WTC11 (cell line): Measurements from ENCODE around the gene USP47. TPM values are rescaled to one million over a fixed set of nuclear protein-coding genes. Genes with fewer than 3 reads are reported as not detected.

Source experiments
- ATAC-seq: fragments of 200-7000 bp; cut with Tn5 transposase; 2 replicates; pipeline ENCODE4 v1.10.0; 2021; ENCODE audit warnings: mild to moderate bottlenecking, moderate library complexity
- CTCF ChIA-PET: fragments of 300-600 bp; sonication (Branson Sonifier 250); formaldehyde crosslinking; loops from one replicate; lab custom pipeline; 2021; ENCODE audit warnings: antibody characterized with exemption; lab: Charles Lee
- POLR2A ChIA-PET: fragments of 350-600 bp; sonication (Branson Sonifier 250); formaldehyde crosslinking; loops from one replicate; lab custom pipeline; 2021; ENCODE audit warnings: antibody characterized with exemption; lab: Charles Lee
- DNase-seq: peaks from one replicate; pipeline ENCODE4 v3.0.0; 2021; ENCODE audit warnings: low spot score
- H3K27ac Mint-ChIP-seq: 2 replicates; pipeline ENCODE4 v1.8.0; 2021; ENCODE audit warnings: mixed read lengths
- H3K27me3 Mint-ChIP-seq: 2 replicates; pipeline ENCODE4 v1.8.0; 2021; ENCODE audit warnings: low read depth, mild to moderate bottlenecking, moderate library complexity, mixed read lengths
- H3K36me3 Mint-ChIP-seq: 2 replicates; pipeline ENCODE4 v1.8.0; 2021; ENCODE audit warnings: mixed read lengths
- H3K4me1 Mint-ChIP-seq: 2 replicates; pipeline ENCODE4 v1.8.0; 2022; ENCODE audit warnings: mixed read lengths
- H3K4me3 Mint-ChIP-seq: 2 replicates; pipeline ENCODE4 v1.8.0; 2021; ENCODE audit warnings: mild to moderate bottlenecking, moderate library complexity, mixed read lengths
- H3K9me3 Mint-ChIP-seq: 2 replicates; pipeline ENCODE4 v1.8.0; 2021; ENCODE audit warnings: mixed read lengths
- AFF4 ChIP-seq: sonication (generic); formaldehyde crosslinking; IDR thresholded peaks from 2 replicates; pipeline ENCODE4 v1.8.1; 2023; ENCODE audit warnings: mild to moderate bottlenecking, missing genetic modification reagents, borderline replicate concordance
- ATF2 ChIP-seq: sonication (generic); formaldehyde crosslinking; IDR thresholded peaks from 2 replicates; pipeline ENCODE4 v1.8.1; 2022; ENCODE audit warnings: low read depth, missing genetic modification reagents, borderline replicate concordance
- CBFB ChIP-seq: sonication (generic); formaldehyde crosslinking; IDR thresholded peaks from 2 replicates; pipeline ENCODE4 v1.8.1; 2022; ENCODE audit warnings: mild to moderate bottlenecking, low read depth, missing genetic modification reagents
- CREM ChIP-seq: sonication (generic); formaldehyde crosslinking; IDR thresholded peaks from 2 replicates; pipeline ENCODE4 v1.8.1; 2022; ENCODE audit warnings: mild to moderate bottlenecking, missing genetic modification reagents, moderate library complexity
- FOXP1 ChIP-seq: sonication (generic); formaldehyde crosslinking; IDR thresholded peaks from 2 replicates; pipeline ENCODE4 v1.8.0; 2022; ENCODE audit warnings: missing genetic modification reagents, mild to moderate bottlenecking, moderate library complexity, borderline replicate concordance
- GABPB1 ChIP-seq: sonication (generic); formaldehyde crosslinking; IDR thresholded peaks from 2 replicates; pipeline ENCODE4 v1.8.1; 2023; ENCODE audit warnings: mild to moderate bottlenecking, missing genetic modification reagents
- GTF2I ChIP-seq: fragments of 250-450 bp; sonication (Bioruptor Pico); conservative IDR thresholded peaks from 2 replicates; pipeline ENCODE4 v1.4.0; 2021; ENCODE audit warnings: mild to moderate bottlenecking
- IRF2 ChIP-seq: sonication (generic); formaldehyde crosslinking; IDR thresholded peaks from 2 replicates; pipeline ENCODE4 v1.8.0; 2022; ENCODE audit warnings: low read depth, missing genetic modification reagents, borderline replicate concordance
- NR2C2 ChIP-seq: sonication (generic); formaldehyde crosslinking; IDR thresholded peaks from 2 replicates; pipeline ENCODE4 v1.8.0; 2022; ENCODE audit warnings: mild to moderate bottlenecking, missing genetic modification reagents
- PRDM15 ChIP-seq: sonication (generic); formaldehyde crosslinking; IDR thresholded peaks from 2 replicates; pipeline ENCODE4 v1.8.0; 2022; ENCODE audit warnings: missing genetic modification reagents
- ZNF232 ChIP-seq: sonication (generic); formaldehyde crosslinking; IDR thresholded peaks from 2 replicates; pipeline ENCODE4 v1.8.0; 2022; ENCODE audit warnings: mild to moderate bottlenecking, missing genetic modification reagents
- ZNF512 ChIP-seq: sonication (generic); formaldehyde crosslinking; IDR thresholded peaks from 2 replicates; pipeline ENCODE4 v1.8.1; 2022; ENCODE audit warnings: missing genetic modification reagents, borderline replicate concordance
- total RNA-seq: library from RNA; stranded (reverse); gene quantifications from 3 replicates; pipeline ENCODE4 v1.2.3, GENCODE V29; 2021

Gene USP47
- total RNA-seq, 1 experiment from 2014 or later = 19.7 TPM

- ATAC-seq (no peak), DNase-seq (no peak)
- CTCF ChIA-PET = interaction anchor here (1.1 to 3.9 kb wide), 2 partner anchors 44 to 80 kb away, joined by 3 to 36 read pairs; partner anchors contain the start of gene DKK3
- Mint-ChIP-seq H3K4me1 (peaks cover 14% of the 10 kb centered on the region), H3K27ac (no peak overlapping the region), H3K36me3 (no peaks in the 10 kb centered on the region), H3K27me3 (no peaks in the 10 kb centered on the region; the same call in 1 of the 2 replicates), H3K9me3 (0 out of 2 replicates have a peak, but pooled peaks cover 4% of the 10 kb centered on the region), H3K4me3 (no peak overlapping the region)
- no peak for TF ChIP-seq FOXP1 (CRISPR knock-in tag)
- no peak for TF ChIP-seq IRF2
- TF ChIP-seq AFF4 (CRISPR knock-in tag) = no peak
- POLR2A ChIA-PET = no interaction called here
Observed at GRCh38 chr11:11963842-11964773, 122.3 kb downstream of the USP47 start.

GRCh38 chr11:11964774-11965150 is 123.0 kb downstream of the USP47 start:
- ChIA-PET CTCF (interaction anchor here (1.1 to 3.9 kb wide), 3 partner anchors 12 to 79 kb away, joined by 3 to 38 read pairs (median 36); partner anchors contain the start of gene DKK3), POLR2A (no interaction called here)
- ATAC-seq = no peak

More at GRCh38 chr11:11964774-11965150, 123.0 kb downstream of the USP47 start:
- H3K36me3 Mint-ChIP-seq = no peaks in the 10 kb centered on the region
- H3K4me3 Mint-ChIP-seq = no peak overlapping the region
- 0 out of 2 replicates have a peak, but pooled peaks cover 4% of the 10 kb centered on the region for H3K9me3 Mint-ChIP-seq
- H3K27me3 Mint-ChIP-seq = no peaks in the 10 kb centered on the region; the same call in 1 of the 2 replicates
- TF ChIP-seq PRDM15 (CRISPR knock-in tag) (no peak), FOXP1 (CRISPR knock-in tag) (no peak), CBFB (CRISPR knock-in tag) (no peak), ZNF232 (CRISPR knock-in tag) (no peak), GTF2I (CRISPR knock-in tag) (no peak), NR2C2 (no peak), ATF2 (CRISPR knock-in tag) (no peak), GABPB1 (CRISPR knock-in tag) (no peak), ZNF512 (CRISPR knock-in tag) (no peak), CREM (CRISPR knock-in tag) (no peak)
- DNase-seq = no peak
- H3K27ac Mint-ChIP-seq = no peak overlapping the region
- peaks cover 14% of the 10 kb centered on the region for H3K4me1 Mint-ChIP-seq
